Measurements from ENCODE around the gene MME. TPM values are rescaled to one million over a fixed set of nuclear protein-coding genes. Genes with fewer than 3 reads are reported as not detected.
"Not testable (repeated sequence)": the region's sequence is repeated elsewhere in the genome, so short reads cannot be mapped to it uniquely, and the experiment has no call there.

MME gene
- polyA plus RNA-seq, 3 donors = 446 to 541 (median 491) TPM

DNA sequence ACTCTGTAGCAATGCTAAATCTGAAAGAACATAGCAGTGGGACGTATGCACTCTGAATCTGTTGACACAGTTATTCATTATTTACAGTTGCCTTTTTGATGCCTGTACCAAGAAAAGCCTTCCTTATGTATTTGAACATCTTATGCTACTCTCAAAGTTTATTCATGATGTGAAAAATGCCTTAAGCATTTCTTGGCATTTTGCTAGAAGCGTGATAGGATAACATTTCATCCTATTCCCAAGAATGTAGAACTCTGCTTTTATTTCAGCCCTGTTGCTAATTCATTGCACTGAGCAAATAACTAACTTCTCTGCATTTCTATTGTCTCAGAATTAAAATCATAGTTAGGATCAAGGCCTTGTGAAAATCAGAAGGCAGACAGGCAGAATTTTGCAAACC is 107.9 kb downstream of the MME start:
- DNase-seq (ENCODE audit: low read depth in 3 of 3, low spot score in 2 of 3) = no peak

DNA sequence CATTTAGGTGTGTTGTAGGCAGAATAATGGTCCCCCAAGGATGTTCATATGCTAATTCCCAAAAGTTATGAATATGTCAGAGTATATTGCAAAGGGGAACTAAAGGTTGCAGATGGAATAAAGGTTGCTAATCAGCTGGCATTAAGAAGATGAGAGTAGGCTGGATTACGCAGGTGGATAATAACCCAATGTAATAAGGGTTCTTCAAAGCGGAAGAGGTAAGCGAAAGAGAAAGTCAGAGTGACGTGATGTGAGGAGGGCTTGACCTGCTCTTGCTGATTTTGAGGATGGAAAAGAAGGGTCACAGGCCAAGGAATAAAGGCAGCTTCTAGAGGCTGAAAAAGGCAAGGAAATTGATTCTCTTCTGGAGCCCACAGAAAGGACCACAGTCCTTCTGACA is 109.4 kb downstream of the MME start:
- no peak for DNase-seq (ENCODE audit: low read depth in 3 of 3, low spot score in 2 of 3)

DNA sequence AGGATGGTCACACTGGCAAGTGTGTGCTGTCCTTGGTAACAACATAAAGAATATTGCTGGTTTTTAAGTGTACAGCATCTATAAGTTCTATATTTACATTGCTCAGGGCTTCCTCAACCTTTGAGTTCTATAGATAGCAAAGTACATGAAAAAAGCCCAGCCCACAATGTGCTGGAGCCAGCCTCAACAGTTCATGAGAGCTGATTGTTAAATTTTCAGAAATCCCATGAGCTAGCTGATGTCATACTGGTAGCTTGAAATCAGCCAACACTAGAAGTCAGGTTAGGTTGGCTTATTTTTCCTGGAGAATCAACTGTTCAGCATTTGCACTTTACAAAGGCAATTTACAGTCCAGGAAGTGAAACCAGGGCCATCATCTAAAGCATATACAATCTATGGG is 110.6 kb downstream of the MME start:
- DNase-seq (ENCODE audit: low read depth in 3 of 3, low spot score in 2 of 3) = no peak

DNA sequence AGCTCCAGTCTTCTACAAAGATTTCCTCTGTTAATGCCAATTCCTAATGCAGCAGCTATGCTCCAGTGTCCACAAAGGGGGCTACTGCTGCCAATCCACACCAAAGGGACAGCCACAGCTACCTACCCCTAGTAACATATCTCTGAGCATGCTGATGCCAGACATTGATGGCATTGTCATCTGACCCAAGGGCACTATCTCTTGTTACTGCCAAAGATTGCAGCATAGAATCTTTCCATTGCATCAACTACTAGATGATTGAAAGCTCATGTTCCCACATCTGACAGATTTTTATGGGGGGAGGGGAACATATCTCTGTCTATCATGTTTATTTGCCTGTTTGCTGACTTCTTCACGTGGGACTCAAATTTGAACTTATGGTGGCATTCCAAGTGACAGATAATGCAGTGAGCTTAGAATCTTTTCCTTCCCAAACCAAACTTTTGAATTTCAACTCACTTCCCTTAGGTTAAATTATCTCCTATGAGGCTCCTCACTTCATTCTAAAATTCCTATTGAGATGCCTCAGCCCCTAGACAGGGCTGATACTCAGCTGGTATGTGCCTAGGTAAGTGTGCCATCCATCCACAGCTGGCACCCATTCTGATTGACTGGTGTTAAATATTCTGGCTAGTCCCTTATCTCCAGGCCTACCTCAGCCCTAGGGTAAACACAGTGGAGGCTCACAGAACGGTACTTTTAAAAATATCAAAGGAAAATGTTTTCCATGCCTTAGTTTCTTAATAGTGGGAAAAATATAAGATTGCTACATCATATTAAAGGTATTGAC is 113.0 kb downstream of the MME start:
- no peak for DNase-seq (ENCODE audit: low read depth in 3 of 3, low spot score in 2 of 3)

- DNase-seq (ENCODE audit: low read depth in 3 of 3, low spot score in 2 of 3) = no peak
Measured at GRCh38 chr3:155193868-155194267, 113.7 kb downstream of the MME start.

- no peak for DNase-seq (ENCODE audit: low read depth in 3 of 3, low spot score in 2 of 3)
Measured at GRCh38 chr3:155194973-155195957, 115.1 kb downstream of the MME start.

DNA sequence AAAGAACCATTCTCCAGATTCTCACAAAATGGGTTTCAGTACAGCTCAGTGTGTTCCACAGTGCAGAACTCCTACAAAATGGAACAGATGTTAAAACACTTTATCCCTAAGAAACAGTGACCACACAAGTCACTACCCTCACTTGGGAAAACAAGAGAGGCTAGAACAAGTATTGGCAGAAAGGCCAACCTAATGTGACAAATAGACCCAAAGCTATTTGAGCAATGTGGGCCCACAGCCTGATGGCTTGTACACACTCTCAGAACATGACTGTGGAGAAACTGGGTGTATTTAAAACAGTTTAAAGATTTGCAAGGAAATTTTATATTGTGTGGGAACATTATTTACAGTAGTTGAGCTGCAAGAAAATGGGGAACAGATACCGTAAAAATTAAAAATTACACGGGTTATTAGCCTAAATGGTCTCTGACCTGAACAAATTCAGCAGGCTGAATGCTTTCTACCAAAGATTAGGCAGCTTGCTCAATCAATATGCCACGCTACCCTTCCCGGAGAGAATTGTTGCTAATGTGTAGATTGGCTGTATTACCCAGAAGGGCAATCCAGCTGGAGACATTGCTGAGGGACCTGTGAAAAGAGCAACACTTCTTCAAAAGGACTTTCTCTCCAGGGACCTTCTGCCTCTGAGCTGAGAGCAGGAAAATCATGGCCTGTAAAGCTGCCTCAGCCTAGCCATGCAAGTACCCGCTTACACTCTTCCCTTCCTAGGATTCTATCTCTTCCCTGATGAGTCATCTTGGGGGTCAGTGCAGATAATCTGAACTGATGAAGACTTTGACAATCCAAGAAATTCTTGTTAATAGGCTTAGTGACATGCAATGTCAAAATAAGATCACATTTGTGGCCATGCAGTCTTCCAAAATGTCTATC is 116.3 kb downstream of the MME start:
- no peak for DNase-seq (ENCODE audit: low read depth in 3 of 3, low spot score in 2 of 3)

DNA sequence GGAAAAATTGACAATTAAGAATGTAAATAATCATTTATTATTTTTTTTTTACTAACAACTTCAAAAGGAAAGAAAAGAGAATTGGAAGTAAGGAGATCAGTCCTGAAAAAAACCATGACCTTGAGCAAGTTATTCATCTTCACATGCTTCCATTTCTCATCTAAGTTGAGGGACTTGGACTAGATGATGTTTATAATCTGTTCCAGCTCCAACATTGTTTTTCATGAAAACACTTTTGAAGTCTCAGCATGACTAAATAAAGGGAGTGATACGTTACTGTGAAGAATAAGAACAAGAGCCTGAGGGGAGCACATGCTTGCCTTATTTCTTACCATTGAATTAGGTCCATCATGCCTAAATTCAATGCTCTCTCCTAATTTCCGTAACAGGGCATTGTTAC is 117.7 kb downstream of the MME start:
- no peak for DNase-seq (ENCODE audit: low read depth in 3 of 3, low spot score in 2 of 3)

- DNase-seq (ENCODE audit: low read depth in 3 of 3, low spot score in 2 of 3) = no peak
Measured at GRCh38 chr3:155202626-155203025, 122.5 kb downstream of the MME start.

- DNase-seq (ENCODE audit: low read depth in 3 of 3, low spot score in 2 of 3) = no peak
Measured at GRCh38 chr3:155204851-155205250, 124.7 kb downstream of the MME start.

GRCh38 chr3:155208183-155208800 is 128.2 kb downstream of the MME start:
- DNase-seq (ENCODE audit: low read depth in 3 of 3, low spot score in 2 of 3) = no peak

DNA sequence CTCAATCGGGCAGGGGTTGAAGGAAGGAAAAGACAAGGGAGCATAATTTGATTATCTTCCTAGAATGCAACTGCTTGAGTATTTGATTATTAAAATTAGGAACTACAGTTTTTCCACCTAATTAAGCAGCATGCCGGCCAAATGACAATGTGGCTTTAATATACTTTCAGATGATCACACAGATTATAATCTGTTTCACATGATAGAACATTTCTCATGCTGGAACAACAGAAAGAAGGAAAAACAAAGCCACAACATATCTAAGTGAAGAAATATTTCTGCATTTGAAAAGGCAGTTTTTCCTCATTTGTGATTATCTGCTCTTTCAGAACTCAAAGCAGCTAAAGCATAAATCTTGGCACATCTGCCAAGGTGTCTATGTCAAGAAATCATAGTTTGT is 130.6 kb downstream of the MME start:
- DNase-seq (ENCODE audit: low read depth in 3 of 3, low spot score in 2 of 3) = no peak

GRCh38 chr3:155211266-155211665 is 131.1 kb downstream of the MME start:
- no peak for DNase-seq (ENCODE audit: low read depth in 3 of 3, low spot score in 2 of 3)

GRCh38 chr3:155211940-155212339 is 131.8 kb downstream of the MME start:
- DNase-seq (ENCODE audit: low read depth in 3 of 3, low spot score in 2 of 3) = no peak

- not testable (repeated sequence) for DNase-seq (ENCODE audit: low read depth in 3 of 3, low spot score in 2 of 3)
Measured at GRCh38 chr3:155216007-155216406, 135.9 kb downstream of the MME start.

DNA sequence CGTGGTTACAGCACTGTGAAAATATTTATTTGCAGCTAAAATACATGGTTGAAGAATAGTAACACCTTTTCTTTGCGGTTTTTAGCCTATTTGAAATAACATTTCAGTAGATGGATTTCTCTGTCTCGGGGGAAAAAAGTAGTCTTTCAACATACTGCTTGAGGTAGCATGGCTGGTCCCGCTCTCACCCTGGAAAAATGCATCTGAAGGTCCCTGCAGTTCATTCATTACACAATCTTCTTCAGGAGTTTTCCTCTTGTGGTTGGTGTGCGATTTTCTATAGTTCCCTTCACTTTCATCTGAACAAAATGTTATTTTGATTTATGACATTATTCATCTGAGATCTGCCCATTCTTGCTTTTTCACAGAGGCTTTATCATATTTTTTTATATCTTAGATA is 137.5 kb downstream of the MME start:
- no peak for DNase-seq (ENCODE audit: low read depth in 3 of 3, low spot score in 2 of 3)

GRCh38 chr3:155218462-155218861 is 138.3 kb downstream of the MME start:
- no peak for DNase-seq (ENCODE audit: low read depth in 3 of 3, low spot score in 2 of 3)

GRCh38 chr3:155219106-155219505 is 139.0 kb downstream of the MME start:
- no peak for DNase-seq (ENCODE audit: low read depth in 3 of 3, low spot score in 2 of 3)

DNA sequence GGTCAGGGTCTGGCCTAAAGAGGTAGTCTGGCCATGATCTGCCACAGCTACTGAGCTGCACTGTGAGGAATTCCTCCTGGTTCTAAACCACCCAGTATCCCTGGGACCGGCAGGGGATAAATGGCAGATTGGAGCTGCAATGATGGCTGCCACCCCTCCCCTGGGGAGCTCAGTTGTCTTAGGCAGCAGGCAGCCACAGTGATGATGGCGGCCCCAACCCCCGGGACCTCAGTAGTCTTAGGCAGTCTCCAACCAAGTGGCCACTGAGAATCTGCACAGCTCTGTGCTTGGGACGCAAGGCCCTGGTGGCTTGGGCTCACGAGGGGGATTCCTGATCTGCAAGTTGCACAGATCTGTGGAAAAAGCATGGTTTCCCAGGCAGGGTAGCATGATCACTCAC is 145.3 kb downstream of the MME start:
- no peak for DNase-seq (ENCODE audit: low read depth in 3 of 3, low spot score in 2 of 3)

DNA sequence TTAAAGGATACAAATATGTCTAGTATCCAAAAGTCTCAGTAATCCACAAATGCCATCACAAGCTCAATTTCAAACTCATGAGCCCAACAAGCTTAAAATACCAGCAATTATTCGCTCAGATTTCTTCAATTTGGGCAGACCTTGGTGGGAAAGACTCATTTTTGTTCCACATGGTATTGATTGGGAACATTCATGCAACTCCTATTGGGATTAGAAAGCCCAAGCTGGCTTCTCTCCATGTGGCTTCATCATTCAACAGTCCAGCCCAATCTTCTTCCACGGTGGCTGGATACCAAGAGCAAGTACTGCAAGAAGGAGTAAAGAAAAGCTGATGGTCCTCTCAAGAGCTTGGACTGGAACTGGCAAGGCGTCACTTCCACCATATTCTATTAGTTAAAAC is 147.0 kb downstream of the MME start:
- no peak for DNase-seq (ENCODE audit: low read depth in 3 of 3, low spot score in 2 of 3)
